Measurements from ENCODE around the gene PNKD.

DNA sequence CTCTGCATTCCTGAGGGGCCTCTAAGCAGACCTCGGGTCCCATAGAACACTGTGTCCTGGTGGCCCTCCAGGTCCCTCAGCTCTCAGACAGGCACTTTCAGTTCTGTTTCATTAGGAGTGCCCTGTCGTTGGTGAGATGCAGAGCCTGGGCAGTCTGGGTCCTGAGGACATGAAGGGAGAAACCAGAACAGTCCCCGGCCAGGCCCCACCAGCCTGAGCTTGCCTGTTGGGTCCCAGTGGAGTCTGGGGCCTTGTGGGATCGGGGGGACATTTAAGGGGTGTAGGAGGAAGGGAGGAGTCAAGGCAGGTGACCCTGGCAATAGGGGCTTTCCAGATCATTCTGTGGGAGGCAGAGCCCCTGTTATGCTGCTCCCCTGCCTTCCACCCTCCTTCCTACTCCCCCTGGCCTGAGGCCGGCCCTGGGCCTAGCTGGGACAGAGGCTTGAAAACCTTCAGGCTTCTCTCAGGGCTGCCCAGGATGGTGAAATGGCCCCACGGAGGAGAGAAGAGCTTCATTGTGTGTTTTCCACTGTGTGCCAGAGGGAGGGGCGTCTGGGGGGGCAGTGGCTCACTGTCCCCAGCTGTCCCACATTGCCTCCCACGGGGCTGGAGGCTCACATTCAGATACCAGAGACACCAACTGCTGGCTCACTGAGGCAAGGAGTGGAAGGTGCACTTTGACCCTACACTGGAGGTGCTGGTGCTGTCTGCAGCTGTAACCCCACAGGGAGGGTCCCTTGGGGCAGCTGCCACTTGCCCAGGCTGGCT, 59.7 kb downstream of the PNKD start:
- peak; percentile 22; the same call in 1 of the 2 replicates for TF ChIP-seq POLR2A (IDR thresholded peaks at IDR 0.05; ENCODE audit: low read depth, low read length)
- TF ChIP-seq POLR2AphosphoS5 (IDR thresholded peaks at IDR 0.05; ENCODE audit: low read depth, low read length), result no peak

Data from GM12891 (cell line).